Measurements from ENCODE around the gene ATXN3.
"Not testable (repeated sequence)": the region's sequence is repeated elsewhere in the genome, so short reads cannot be mapped to it uniquely, and the experiment has no call there.

Gene ATXN3

GRCh38 chr14:92058006-92058917 is 48.1 kb downstream of the ATXN3 start:
- H3K27me3 ChIP-seq (ENCODE audit: insufficient read depth, low read length, poor library complexity, severe bottlenecking) = no peaks in the 10 kb centered on the region
- H3K9ac ChIP-seq (ENCODE audit: low read depth, low read length, poor library complexity, severe bottlenecking) = no peak overlapping the region
- H3F3A ChIP-seq (ENCODE audit: low read depth) = no peaks in the 10 kb centered on the region; the same call in 1 of the 2 replicates
- H3K4me3 ChIP-seq (ENCODE audit: low read length, poor library complexity, severe bottlenecking) = no peak overlapping the region
- peaks cover 8% of the 10 kb centered on the region; the same call in 1 of the 2 replicates for H3K36me3 ChIP-seq (ENCODE audit: insufficient read depth, low read length)
- H3K4me1 ChIP-seq (ENCODE audit: insufficient read depth, low read length, poor library complexity, severe bottlenecking) = no peaks in the 10 kb centered on the region
- H4K20me1 ChIP-seq (ENCODE audit: insufficient read depth, low read length, poor library complexity, severe bottlenecking) = no peaks in the 10 kb centered on the region
- H3K9me2 ChIP-seq (replicated peaks; ENCODE audit: low read depth, low read length) = no peaks in the 10 kb centered on the region
- H3K4me2 ChIP-seq (ENCODE audit: low read depth, low read length, poor library complexity, severe bottlenecking) = no peak overlapping the region
- TF ChIP-seq CTCF (conservative IDR thresholded peaks at IDR 0.05; ENCODE audit: low read length) = no peak
- no peak for TF ChIP-seq EZH2phosphoT487 (IDR thresholded peaks at IDR 0.05; ENCODE audit: borderline replicate concordance)
- no peaks in the 10 kb centered on the region for H3K79me2 ChIP-seq (ENCODE audit: insufficient read depth, low read length)
- no peak overlapping the region for H2AFZ ChIP-seq (ENCODE audit: low read length)
- no peaks in the 10 kb centered on the region for H3K9me3 ChIP-seq (ENCODE audit: insufficient read depth, low read depth, low read length)

GRCh38 chr14:92049781-92050180 is 56.6 kb downstream of the ATXN3 start:
- H3K4me3 ChIP-seq (ENCODE audit: low read length, poor library complexity, severe bottlenecking) = no peak overlapping the region
- no peak overlapping the region for H3K9ac ChIP-seq (ENCODE audit: low read depth, low read length, poor library complexity, severe bottlenecking)
- H3F3A ChIP-seq (ENCODE audit: low read depth) = no peaks in the 10 kb centered on the region
- no peak overlapping the region for H2AFZ ChIP-seq (ENCODE audit: low read length)
- H3K4me2 ChIP-seq (ENCODE audit: low read depth, low read length, poor library complexity, severe bottlenecking) = no peak overlapping the region
- H3K9me3 ChIP-seq (ENCODE audit: insufficient read depth, low read depth, low read length) = peaks cover 3% of the 10 kb centered on the region; the same call in 1 of the 2 replicates
- H3K36me3 ChIP-seq (ENCODE audit: insufficient read depth, low read length) = no peaks in the 10 kb centered on the region
- no peaks in the 10 kb centered on the region for H3K4me1 ChIP-seq (ENCODE audit: insufficient read depth, low read length, poor library complexity, severe bottlenecking)
- no peaks in the 10 kb centered on the region for H4K20me1 ChIP-seq (ENCODE audit: insufficient read depth, low read length, poor library complexity, severe bottlenecking)
- H3K79me2 ChIP-seq (ENCODE audit: insufficient read depth, low read length) = no peaks in the 10 kb centered on the region
- no peak for TF ChIP-seq CTCF (conservative IDR thresholded peaks at IDR 0.05; ENCODE audit: low read length)
- no peak for TF ChIP-seq EZH2phosphoT487 (IDR thresholded peaks at IDR 0.05; ENCODE audit: borderline replicate concordance)
- H3K9me2 ChIP-seq (replicated peaks; ENCODE audit: low read depth, low read length) = no peaks in the 10 kb centered on the region
- no peaks in the 10 kb centered on the region for H3K27me3 ChIP-seq (ENCODE audit: insufficient read depth, low read length, poor library complexity, severe bottlenecking)

- H2AFZ ChIP-seq (ENCODE audit: low read length); H3K4me2 ChIP-seq (ENCODE audit: low read depth, low read length, poor library complexity, severe bottlenecking); H3K9me2 ChIP-seq (replicated peaks; ENCODE audit: low read depth, low read length): not testable (repeated sequence)
These were observed 57.2 kb downstream of the ATXN3 start for GRCh38 chr14:92049221-92049620.

GRCh38 chr14:92045904-92046303 is 60.5 kb downstream of the ATXN3 start:
- H3K4me2 ChIP-seq (ENCODE audit: low read depth, low read length, poor library complexity, severe bottlenecking); H3K79me2 ChIP-seq (ENCODE audit: insufficient read depth, low read length); H2AFZ ChIP-seq (ENCODE audit: low read length); H3K9ac ChIP-seq (ENCODE audit: low read depth, low read length, poor library complexity, severe bottlenecking); H3F3A ChIP-seq (ENCODE audit: low read depth); H3K4me3 ChIP-seq (ENCODE audit: low read length, poor library complexity, severe bottlenecking); H3K9me3 ChIP-seq (ENCODE audit: insufficient read depth, low read depth, low read length); H3K9me2 ChIP-seq (replicated peaks; ENCODE audit: low read depth, low read length); H4K20me1 ChIP-seq (ENCODE audit: insufficient read depth, low read length, poor library complexity, severe bottlenecking); H3K36me3 ChIP-seq (ENCODE audit: insufficient read depth, low read length); H3K4me1 ChIP-seq (ENCODE audit: insufficient read depth, low read length, poor library complexity, severe bottlenecking); H3K27me3 ChIP-seq (ENCODE audit: insufficient read depth, low read length, poor library complexity, severe bottlenecking): not testable (repeated sequence)

More at GRCh38 chr14:92049221-92049620, 57.2 kb downstream of the ATXN3 start:
- not testable (repeated sequence) for H3K36me3 ChIP-seq (ENCODE audit: insufficient read depth, low read length); H3K4me1 ChIP-seq (ENCODE audit: insufficient read depth, low read length, poor library complexity, severe bottlenecking); H3F3A ChIP-seq (ENCODE audit: low read depth); H4K20me1 ChIP-seq (ENCODE audit: insufficient read depth, low read length, poor library complexity, severe bottlenecking); H3K9ac ChIP-seq (ENCODE audit: low read depth, low read length, poor library complexity, severe bottlenecking); H3K4me3 ChIP-seq (ENCODE audit: low read length, poor library complexity, severe bottlenecking); H3K79me2 ChIP-seq (ENCODE audit: insufficient read depth, low read length); H3K9me3 ChIP-seq (ENCODE audit: insufficient read depth, low read depth, low read length); H3K27me3 ChIP-seq (ENCODE audit: insufficient read depth, low read length, poor library complexity, severe bottlenecking)

GRCh38 chr14:92041766-92042165 is 64.6 kb downstream of the ATXN3 start:
- H3K4me2 ChIP-seq (ENCODE audit: low read depth, low read length, poor library complexity, severe bottlenecking); H3K27me3 ChIP-seq (ENCODE audit: insufficient read depth, low read length, poor library complexity, severe bottlenecking); H3K4me3 ChIP-seq (ENCODE audit: low read length, poor library complexity, severe bottlenecking); H3F3A ChIP-seq (ENCODE audit: low read depth); H3K9ac ChIP-seq (ENCODE audit: low read depth, low read length, poor library complexity, severe bottlenecking); H3K36me3 ChIP-seq (ENCODE audit: insufficient read depth, low read length); H2AFZ ChIP-seq (ENCODE audit: low read length); H3K9me3 ChIP-seq (ENCODE audit: insufficient read depth, low read depth, low read length); H3K9me2 ChIP-seq (replicated peaks; ENCODE audit: low read depth, low read length): not testable (repeated sequence)
- Histone ChIP-seq H4K20me1 (ENCODE audit: insufficient read depth, low read length, poor library complexity, severe bottlenecking) (peaks cover 23% of the 10 kb centered on the region), H3K79me2 (ENCODE audit: insufficient read depth, low read length) (peaks cover 41% of the 10 kb centered on the region), H3K4me1 (ENCODE audit: insufficient read depth, low read length, poor library complexity, severe bottlenecking) (peaks cover 23% of the 10 kb centered on the region)
